Duodenal mucosa (tissue), 2 donors: ENCODE data around the gene KIF25.

ENCODE experiments used
- H3K27ac ChIP-seq: one replicate; pipeline ENCODE4 v1.7.0; 2013; ENCODE audit warnings: low read depth, low read length
- H3K27me3 ChIP-seq, 2 donors: one replicate each; pipeline ENCODE4 v1.7.0; 2013; ENCODE audit warnings: low read length in 2 of 2, control low read depth in 1 of 2; ENCODE audit not compliant: insufficient read depth in 2 of 2, control insufficient read depth in 1 of 2
- H3K36me3 ChIP-seq, 2 donors: one replicate each; pipeline ENCODE4 v1.7.0; 2013; ENCODE audit warnings: low read length in 2 of 2, control low read depth in 1 of 2; ENCODE audit not compliant: insufficient read depth in 2 of 2, control insufficient read depth in 1 of 2
- H3K4me1 ChIP-seq, 2 donors: one replicate each; pipeline ENCODE4 v1.7.0; 2013; ENCODE audit warnings: low read length in 2 of 2, control low read depth in 1 of 2; ENCODE audit not compliant: insufficient read depth in 2 of 2, control insufficient read depth in 1 of 2
- H3K4me3 ChIP-seq, 2 donors: one replicate each; pipeline ENCODE4 v1.7.0; 2013; ENCODE audit warnings: low read length in 2 of 2, low read depth in 1 of 2
- H3K9ac ChIP-seq, 2 donors: one replicate each; pipeline ENCODE4 v1.7.0; 2013; ENCODE audit warnings: low read length in 2 of 2, low read depth in 1 of 2
- H3K9me3 ChIP-seq, 2 donors: one replicate each; pipeline ENCODE4 v1.7.0; 2013; ENCODE audit warnings: low read length in 2 of 2, control low read depth in 1 of 2; ENCODE audit not compliant: control insufficient read depth in 1 of 2

The KIF25 gene

DNA sequence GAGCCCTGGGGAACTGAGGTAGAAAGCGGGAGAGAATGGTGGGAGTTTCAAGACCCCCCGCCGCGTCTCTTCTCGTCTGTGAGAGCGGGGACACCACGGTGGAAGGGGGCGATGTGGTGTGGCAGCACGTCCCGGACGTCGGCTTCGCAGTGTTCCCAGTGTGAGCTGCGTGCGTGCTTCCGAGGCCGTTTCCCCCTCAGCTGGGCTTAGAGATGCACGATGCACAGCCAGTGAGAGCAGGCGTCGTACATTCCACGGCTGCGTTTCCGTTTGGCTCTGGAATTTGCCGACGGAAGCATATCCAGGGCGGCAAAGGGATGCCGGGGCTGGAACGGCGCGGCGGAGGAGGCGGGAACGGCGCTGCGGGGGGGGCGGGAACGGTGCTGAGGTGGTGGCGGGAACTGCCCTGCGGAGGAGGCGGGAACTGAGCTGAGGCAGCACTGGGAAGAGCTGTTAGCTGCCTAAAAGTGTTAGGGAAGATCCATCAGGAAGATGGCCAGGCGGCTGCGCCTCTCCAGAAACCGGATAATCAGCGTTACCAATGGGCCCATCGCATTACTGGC lies 37.7 kb downstream of the KIF25 start:
- peaks cover 5 to 7% of the 10 kb centered on the region in 2 donors for H3K27me3 ChIP-seq
- H3K27ac ChIP-seq = peak overlapping the region; percentile 51
- H3K4me3 ChIP-seq = peak overlapping the region; percentile 48 to 53
- H3K9ac ChIP-seq = no peak overlapping the region
- peaks cover 9 to 16% of the 10 kb centered on the region in 2 donors for H3K4me1 ChIP-seq
- peaks cover 12 to 14% of the 10 kb centered on the region in 2 donors for H3K9me3 ChIP-seq
- H3K36me3 ChIP-seq = no peaks in the 10 kb centered on the region

DNA sequence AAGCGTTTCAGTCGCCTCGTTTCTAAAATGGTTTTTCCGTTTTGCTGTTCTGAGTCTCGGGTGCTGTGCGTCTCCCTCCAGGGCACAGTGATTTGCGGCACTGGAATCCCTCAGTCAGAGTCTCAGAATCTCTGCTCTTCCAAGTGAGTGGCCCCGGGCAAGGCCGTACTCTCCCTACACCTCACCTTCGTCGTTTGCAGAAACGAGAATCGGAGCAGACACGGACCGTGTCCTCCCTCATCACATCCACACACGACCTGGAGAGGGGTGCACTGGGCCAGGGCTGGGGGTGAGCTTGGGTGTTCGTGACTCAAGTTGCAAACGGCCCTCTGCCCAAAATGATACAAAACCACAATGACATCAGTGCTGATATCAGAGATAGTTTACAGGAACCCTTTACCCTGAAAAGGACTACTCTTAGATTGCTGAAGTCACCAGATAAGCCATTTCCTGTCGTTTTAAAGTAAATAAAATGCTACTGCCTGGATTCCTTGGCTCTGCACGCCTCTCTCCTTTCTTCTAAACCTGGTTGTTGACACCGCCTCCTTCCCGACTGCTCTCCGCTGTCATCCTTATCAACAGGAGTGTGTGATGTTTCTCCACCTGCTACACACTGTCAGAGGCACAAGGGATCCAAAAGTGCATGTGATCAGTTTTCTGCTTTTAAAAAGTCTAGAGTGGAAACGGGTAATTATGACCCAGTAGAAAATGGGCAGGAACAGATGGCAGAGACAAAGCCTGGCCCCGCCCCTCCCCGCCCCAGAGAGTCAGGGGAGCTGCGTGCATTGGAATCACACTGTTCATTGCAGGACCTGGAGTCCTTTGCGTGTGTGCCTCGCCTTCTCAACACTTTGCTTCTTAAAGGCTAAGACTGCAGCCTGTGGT lies 38.4 kb downstream of the KIF25 start:
- Histone ChIP-seq H3K36me3 (no peaks in the 10 kb centered on the region), H3K27me3 (peaks cover 5 to 7% of the 10 kb centered on the region in 2 donors), H3K9me3 (peaks cover 12 to 20% of the 10 kb centered on the region in 2 donors), H3K9ac (peak overlapping the region in 1 of 2 donors; percentile 1), H3K4me3 (peak overlapping the region; percentile 48 to 53), H3K27ac (peak overlapping the region; percentile 51), H3K4me1 (peaks cover 9 to 16% of the 10 kb centered on the region in 2 donors)

- H3K36me3 ChIP-seq = no peaks in the 10 kb centered on the region
- peaks cover 5 to 7% of the 10 kb centered on the region in 2 donors for H3K27me3 ChIP-seq
- H3K27ac ChIP-seq = no peak overlapping the region
- H3K4me3 ChIP-seq = no peak overlapping the region
- H3K4me1 ChIP-seq = peaks cover 9 to 16% of the 10 kb centered on the region in 2 donors
- no peak overlapping the region for H3K9ac ChIP-seq
- peaks cover 12 to 27% of the 10 kb centered on the region in 2 donors for H3K9me3 ChIP-seq
These were observed 39.8 kb downstream of the KIF25 start for GRCh38 chr6:168037242-168037641.

DNA sequence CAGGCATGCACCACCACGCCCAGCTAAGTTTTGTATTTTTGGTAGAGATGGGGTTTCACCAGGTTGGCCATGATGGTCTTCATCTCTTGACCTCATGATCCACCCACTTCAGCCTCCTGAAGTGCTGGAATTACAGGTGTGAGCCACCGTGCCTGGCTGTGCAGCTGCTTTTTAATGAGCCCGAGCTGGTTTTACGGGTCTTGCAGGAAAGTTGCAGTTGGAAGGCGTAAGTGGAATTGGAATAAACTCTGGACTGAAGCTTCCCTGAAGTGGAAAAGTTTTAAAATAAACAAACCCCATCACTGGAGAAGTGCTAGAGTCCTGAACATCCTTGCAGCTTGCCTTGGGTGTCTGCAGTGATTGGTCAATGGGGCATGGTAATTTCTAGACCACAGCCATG lies 40.4 kb downstream of the KIF25 start:
- Histone ChIP-seq H3K9ac (no peak overlapping the region), H3K4me1 (peaks cover 9 to 11% of the 10 kb centered on the region in 2 donors), H3K27ac (no peak overlapping the region), H3K9me3 (peaks cover 12 to 27% of the 10 kb centered on the region in 2 donors), H3K27me3 (peaks cover 5 to 7% of the 10 kb centered on the region in 2 donors), H3K36me3 (no peaks in the 10 kb centered on the region), H3K4me3 (no peak overlapping the region)

DNA sequence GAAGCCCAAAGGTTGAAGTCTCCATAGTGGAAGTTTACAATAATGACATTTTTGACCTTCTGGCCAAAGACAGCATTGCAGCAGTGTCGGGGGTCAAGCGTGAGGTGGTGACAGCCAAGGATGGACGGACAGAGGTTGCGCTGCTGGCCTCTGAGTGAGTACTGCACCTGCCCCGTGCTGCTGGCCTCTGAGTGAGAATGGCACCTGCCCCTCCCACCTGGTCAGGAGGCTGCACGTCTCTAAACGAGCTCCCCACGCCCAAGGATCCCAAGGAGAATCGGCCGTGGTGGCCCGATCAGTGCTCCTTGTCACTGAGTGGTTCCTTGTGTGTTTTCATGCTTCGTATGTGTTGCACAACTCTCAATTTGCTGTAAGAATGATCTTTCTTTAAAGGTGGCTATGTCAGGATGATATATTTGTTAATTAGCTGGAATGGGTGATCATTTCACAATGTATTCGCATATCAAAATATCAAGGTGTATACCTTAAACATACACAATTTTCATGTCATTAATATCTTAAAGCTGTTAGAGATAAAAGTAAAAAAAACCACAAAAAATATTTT lies 41.2 kb downstream of the KIF25 start:
- Histone ChIP-seq H3K9me3 (peaks cover 12 to 27% of the 10 kb centered on the region in 2 donors), H3K36me3 (no peaks in the 10 kb centered on the region), H3K27me3 (peaks cover 5 to 7% of the 10 kb centered on the region in 2 donors), H3K4me3 (no peak overlapping the region), H3K9ac (no peak overlapping the region), H3K27ac (no peak overlapping the region), H3K4me1 (peaks cover 9 to 11% of the 10 kb centered on the region in 2 donors)

DNA sequence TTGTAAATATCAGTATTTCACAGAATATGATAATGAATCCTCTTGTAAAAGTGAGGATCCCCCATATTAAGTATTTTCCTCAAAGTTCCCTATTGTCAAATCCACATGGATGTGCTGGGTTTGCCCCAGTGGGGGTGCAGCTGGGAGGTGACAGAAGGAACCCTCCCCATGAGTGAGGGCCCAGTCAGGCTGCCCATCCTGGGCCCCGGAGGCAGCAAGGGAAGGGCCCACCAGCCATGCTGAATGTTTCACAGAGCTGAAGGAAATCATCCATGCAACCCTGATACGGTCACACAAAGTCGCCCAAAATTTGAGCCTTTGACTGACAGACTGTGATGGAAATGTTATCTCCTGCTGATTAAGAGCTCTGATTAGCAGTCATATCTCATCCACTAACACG lies 41.8 kb downstream of the KIF25 start:
- Histone ChIP-seq H3K4me1 (peaks cover 9 to 11% of the 10 kb centered on the region in 2 donors), H3K9ac (no peak overlapping the region), H3K27ac (no peak overlapping the region), H3K4me3 (no peak overlapping the region), H3K36me3 (no peaks in the 10 kb centered on the region), H3K27me3 (peaks cover 5 to 7% of the 10 kb centered on the region in 2 donors), H3K9me3 (peaks cover 12 to 27% of the 10 kb centered on the region in 2 donors)

GRCh38 chr6:168039849-168040248 lies 42.4 kb downstream of the KIF25 start:
- H3K9me3 ChIP-seq = peaks cover 12 to 27% of the 10 kb centered on the region in 2 donors
- H3K27ac ChIP-seq = no peak overlapping the region
- H3K27me3 ChIP-seq = peaks cover 5 to 7% of the 10 kb centered on the region in 2 donors
- H3K4me1 ChIP-seq = peaks cover 9 to 11% of the 10 kb centered on the region in 2 donors
- no peak overlapping the region for H3K4me3 ChIP-seq
- no peaks in the 10 kb centered on the region for H3K36me3 ChIP-seq
- H3K9ac ChIP-seq = no peak overlapping the region

GRCh38 chr6:168040856-168041496 lies 43.5 kb downstream of the KIF25 start:
- Histone ChIP-seq H3K27ac (no peak overlapping the region), H3K36me3 (no peaks in the 10 kb centered on the region), H3K4me3 (no peak overlapping the region), H3K4me1 (peaks cover 3 to 6% of the 10 kb centered on the region in 2 donors), H3K9ac (no peak overlapping the region), H3K27me3 (peaks cover under 1 to 1% of the 10 kb centered on the region in 2 donors), H3K9me3 (peaks cover 12 to 27% of the 10 kb centered on the region in 2 donors)

DNA sequence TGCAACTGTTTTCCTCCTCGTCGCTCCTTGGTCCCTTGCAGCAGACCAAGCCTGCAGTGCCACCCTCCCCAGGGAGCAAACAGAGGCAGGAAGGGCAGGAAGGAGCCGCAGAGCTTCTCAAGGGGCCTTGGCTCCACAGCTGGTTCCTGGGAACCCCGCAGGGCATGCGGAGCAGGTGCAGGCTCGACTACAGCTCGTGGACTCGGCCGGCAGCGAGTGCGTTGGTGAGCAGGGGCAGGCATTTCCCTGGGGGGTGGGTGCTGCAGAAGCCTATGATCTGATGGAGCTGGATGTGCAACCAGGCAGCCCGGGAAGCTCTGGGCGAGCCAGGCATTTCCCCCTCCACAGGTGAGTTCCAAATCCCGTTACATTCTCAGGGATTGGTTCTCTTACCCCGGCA lies 44.5 kb downstream of the KIF25 start:
- Histone ChIP-seq H3K4me1 (no peaks in the 10 kb centered on the region), H3K27ac (no peak overlapping the region), H3K9ac (no peak overlapping the region), H3K27me3 (no peaks in the 10 kb centered on the region), H3K36me3 (no peaks in the 10 kb centered on the region), H3K4me3 (no peak overlapping the region), H3K9me3 (peaks cover 12 to 27% of the 10 kb centered on the region in 2 donors)
